Naive thymus-derived CD8-positive, alpha-beta T cell (primary cell): ENCODE measurements around the gene DGKQ. TPM values are rescaled to one million over a fixed set of nuclear protein-coding genes. Genes with fewer than 3 reads are reported as not detected.

Experiments
- ATAC-seq, 2 donors: fragments of 150-1000 bp; cut with Tn5 transposase in 1 of 2; sonication (Bioruptor Pico), chemical (Tn5 transposase) in 1 of 2; 1 replicate in 1 of 2; 2 replicates in 1 of 2; pipeline ENCODE4 v1.10.0; 2021; ENCODE audit warnings: mild to moderate bottlenecking in 2 of 2, moderate library complexity in 2 of 2
- POLR2A ChIA-PET: fragments of 350-600 bp; sonication (Branson Sonifier 250); formaldehyde crosslinking; loops from one replicate; lab custom pipeline; 2021; ENCODE audit warnings: antibody characterized with exemption; lab: Charles Lee
- DNase-seq, 10 donors: peaks; one replicate each; pipeline versions ENCODE4 v3.0.0 to v3.0.0-alpha.2; 2020 to 2022
- H3K27ac Mint-ChIP-seq, 10 donors: one replicate each; pipeline ENCODE4 v1.8.0; 2020 to 2022; ENCODE audit warnings: mild to moderate bottlenecking in 10 of 10, mixed read lengths in 10 of 10, moderate library complexity in 4 of 10, inconsistent platforms in 1 of 10
- H3K27me3 Mint-ChIP-seq, 5 donors: one replicate each; pipeline ENCODE4 v1.8.0; 2021 to 2022; ENCODE audit warnings: mixed read lengths in 5 of 5
- H3K36me3 Mint-ChIP-seq, 3 donors: one replicate each; pipeline ENCODE4 v1.8.0; 2020 to 2022; ENCODE audit warnings: mixed read lengths in 3 of 3, mild to moderate bottlenecking in 2 of 3, inconsistent platforms in 1 of 3
- H3K4me1 Mint-ChIP-seq, 4 donors: one replicate each; pipeline ENCODE4 v1.8.0; 2021 to 2022; ENCODE audit warnings: mixed read lengths in 4 of 4
- H3K4me3 Mint-ChIP-seq, 10 donors: one replicate each; pipeline ENCODE4 v1.8.0; 2020 to 2022; ENCODE audit warnings: mild to moderate bottlenecking in 10 of 10, mixed read lengths in 10 of 10, moderate library complexity in 6 of 10, inconsistent platforms in 1 of 10
- H3K9me3 Mint-ChIP-seq, 9 donors: one replicate each; pipeline ENCODE4 v1.8.0; 2020 to 2022; ENCODE audit warnings: mixed read lengths in 9 of 9, mild to moderate bottlenecking in 3 of 9, inconsistent platforms in 1 of 9, moderate library complexity in 1 of 9
- polyA plus RNA-seq, 3 donors: library from polyadenylated mRNA; unstranded; fragments of 300-500 nt; fragmentation: Illumina TruSeq; gene quantifications; one replicate each; pipeline ENCODE4 v1.2.3, GENCODE V29; 2021
- total RNA-seq, 8 experiments: library from RNA in 2 of 8; stranded (reverse) in 2 of 8; gene quantifications; one replicate each; pipeline ENCODE4 v1.2.3 and lab custom pipeline; 2021 to 2026

Gene DGKQ
- total and polyA plus RNA-seq, 5 experiments from 2014 or later: 2.2 to 39.9 (median 17.3) TPM

DNA sequence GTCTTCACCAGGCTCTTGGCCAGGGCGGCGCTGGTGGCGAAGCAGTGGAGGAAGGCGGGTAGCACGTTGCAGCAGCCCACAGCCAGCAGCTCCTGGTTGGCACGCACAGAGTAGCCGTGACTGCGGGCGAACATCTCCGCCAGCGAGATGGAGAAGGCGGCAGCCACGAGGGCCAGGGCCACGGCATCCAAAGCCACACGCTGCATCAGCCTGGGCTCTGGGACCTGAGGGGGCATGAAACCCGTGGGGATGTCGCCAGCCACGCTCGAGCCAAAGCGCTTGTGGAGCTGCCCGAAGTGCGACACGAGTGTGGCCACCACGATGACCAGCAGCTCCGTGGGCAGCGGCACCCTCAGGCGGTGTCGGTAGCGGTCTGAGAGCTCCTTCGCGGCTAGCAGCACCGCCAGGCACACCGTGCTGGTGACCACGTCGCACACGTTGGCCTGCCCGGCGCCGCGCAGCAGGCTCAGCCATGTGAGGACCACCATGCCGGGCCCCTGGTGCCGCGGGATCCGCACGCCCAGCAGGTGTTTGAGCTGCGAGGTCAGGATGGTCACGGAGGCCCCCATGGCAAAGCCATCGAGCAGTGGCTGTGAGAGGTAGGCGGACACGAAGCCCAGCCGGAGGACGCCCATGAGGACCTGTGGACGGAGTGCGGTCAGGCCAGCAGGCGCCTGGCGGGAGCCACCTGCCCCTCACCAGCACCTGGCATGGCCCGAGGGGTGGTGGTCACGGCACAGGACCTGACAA lies 16.5 kb upstream of the DGKQ start:
- H3K4me3 Mint-ChIP-seq: no peak overlapping the region
- DNase-seq (no peak), ATAC-seq (no peak)
- no peaks in the 10 kb centered on the region for H3K9me3 Mint-ChIP-seq
- H3K36me3 Mint-ChIP-seq: peaks cover 0 to 2% (median 0%) of the 10 kb centered on the region in 3 donors
- H3K4me1 Mint-ChIP-seq: peaks cover 0 to 27% (median 11%) of the 10 kb centered on the region in 4 donors
- no peaks in the 10 kb centered on the region for H3K27me3 Mint-ChIP-seq
- no peak overlapping the region for H3K27ac Mint-ChIP-seq
- POLR2A ChIA-PET: interaction anchor here (0.9 kb wide), 1 partner anchor 8 kb away, joined by 3 read pairs; no protein-coding TSS in a partner anchor

GRCh38 chr4:988726-989721 lies 15.7 kb upstream of the DGKQ start:
- no peak for ATAC-seq
- no peak for DNase-seq
- no peaks in the 10 kb centered on the region for H3K9me3 Mint-ChIP-seq
- H3K4me1 Mint-ChIP-seq: peaks cover 0 to 34% (median 16%) of the 10 kb centered on the region in 4 donors
- no peak overlapping the region for H3K27ac Mint-ChIP-seq
- H3K4me3 Mint-ChIP-seq: peak overlapping the region in 2 of 10 donors; percentile 6 to 19
- peaks cover 0 to 2% (median 0%) of the 10 kb centered on the region in 3 donors for H3K36me3 Mint-ChIP-seq
- POLR2A ChIA-PET: no interaction called here
- H3K27me3 Mint-ChIP-seq: no peaks in the 10 kb centered on the region

- Mint-ChIP-seq H3K9me3 (no peaks in the 10 kb centered on the region), H3K36me3 (peaks cover 0 to 2% (median 0%) of the 10 kb centered on the region in 3 donors), H3K4me1 (peaks cover 3 to 35% (median 18%) of the 10 kb centered on the region in 4 donors), H3K4me3 (peak overlapping the region; percentile 56 to 84 (median 76)), H3K27ac (peak overlapping the region in 4 of 10 donors; percentile 62 to 74 (median 70)), H3K27me3 (no peaks in the 10 kb centered on the region)
- ATAC-seq: no peak
- peak in 1 of 10 donors; percentile 10 for DNase-seq
- POLR2A ChIA-PET: interaction anchor here (0.6 to 2.7 kb wide), 8 partner anchors 14 to 246 kb away, joined by 3 to 16 read pairs (median 10); partner anchors contain the start of genes DGKQ, FGFRL1, GAK and TMEM175
Measured at GRCh38 chr4:987624-988513, 14.5 kb upstream of the DGKQ start.

DNA sequence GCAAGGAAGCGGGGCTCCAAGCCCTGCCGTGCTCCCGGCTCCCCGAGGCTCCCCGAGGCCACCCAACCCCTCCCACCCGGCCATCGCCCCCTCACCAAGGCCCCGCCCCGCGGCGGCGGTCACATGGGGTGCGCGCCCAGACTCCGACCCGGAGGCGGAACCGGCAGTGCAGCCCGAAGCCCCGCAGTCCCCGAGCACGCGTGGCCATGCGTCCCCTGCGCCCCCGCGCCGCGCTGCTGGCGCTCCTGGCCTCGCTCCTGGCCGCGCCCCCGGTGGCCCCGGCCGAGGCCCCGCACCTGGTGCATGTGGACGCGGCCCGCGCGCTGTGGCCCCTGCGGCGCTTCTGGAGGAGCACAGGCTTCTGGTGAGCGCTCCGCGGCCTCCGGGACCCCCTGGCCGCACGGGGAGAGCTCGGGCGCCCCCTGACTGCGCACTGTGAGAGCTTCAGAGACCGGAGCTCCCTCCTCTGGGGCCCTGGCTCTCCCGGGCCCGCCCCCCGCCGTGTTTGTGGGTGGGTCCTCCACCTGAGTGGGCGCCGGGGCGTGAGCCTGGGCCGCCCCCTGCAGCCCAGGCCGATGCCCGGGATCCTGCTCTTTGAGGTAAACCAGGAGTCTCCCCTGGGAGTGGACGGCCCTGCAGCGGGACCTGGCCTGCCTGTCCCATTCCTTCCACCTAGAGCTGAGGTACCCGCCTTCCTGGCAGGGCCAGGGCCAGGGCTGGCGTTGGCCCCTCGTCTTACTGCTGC lies 13.7 kb upstream of the DGKQ start, which contains the start of gene IDUA:
Gene IDUA (plus strand): TSS at position 166 of the 745 bp plus-strand sequence. CDS start 41 bp downstream, at position 207.
- Mint-ChIP-seq H3K4me1 (peaks cover 5 to 35% (median 20%) of the 10 kb centered on the region in 4 donors), H3K27ac (peak within 1 kb of the TSS; percentile 63 to 95 (median 92)), H3K27me3 (no peaks in the 10 kb centered on the region), H3K9me3 (no peaks in the 10 kb centered on the region), H3K4me3 (peak within 1 kb of the TSS; percentile 83 to 94 (median 90)), H3K36me3 (peaks cover 0 to 2% (median 0%) of the 10 kb centered on the region in 3 donors)
- ATAC-seq (peak; percentile 85 to 89), DNase-seq (peak; percentile 82 to 93 (median 89))
- POLR2A ChIA-PET: interaction anchor here (0.6 to 2.7 kb wide), 9 partner anchors 14 to 727 kb away, joined by 3 to 16 read pairs (median 9); partner anchors contain the start of genes DGKQ, FGFRL1, GAK and TMEM175

GRCh38 chr4:986428-986878 lies 13.1 kb upstream of the DGKQ start:
- H3K27ac Mint-ChIP-seq: peak overlapping the region; percentile 63 to 95 (median 92)
- H3K9me3 Mint-ChIP-seq: no peaks in the 10 kb centered on the region
- H3K36me3 Mint-ChIP-seq: peaks cover 0 to 2% (median 0%) of the 10 kb centered on the region in 3 donors
- POLR2A ChIA-PET: interaction anchor here (0.6 to 2.7 kb wide), 9 partner anchors 13 to 727 kb away, joined by 3 to 16 read pairs (median 9); partner anchors contain the start of genes DGKQ, FGFRL1, GAK and TMEM175
- peak overlapping the region; percentile 83 to 94 (median 90) for H3K4me3 Mint-ChIP-seq
- H3K4me1 Mint-ChIP-seq: peaks cover 5 to 35% (median 20%) of the 10 kb centered on the region in 4 donors
- ATAC-seq (peak; percentile 16 to 28), DNase-seq (no peak)
- no peaks in the 10 kb centered on the region for H3K27me3 Mint-ChIP-seq

DNA sequence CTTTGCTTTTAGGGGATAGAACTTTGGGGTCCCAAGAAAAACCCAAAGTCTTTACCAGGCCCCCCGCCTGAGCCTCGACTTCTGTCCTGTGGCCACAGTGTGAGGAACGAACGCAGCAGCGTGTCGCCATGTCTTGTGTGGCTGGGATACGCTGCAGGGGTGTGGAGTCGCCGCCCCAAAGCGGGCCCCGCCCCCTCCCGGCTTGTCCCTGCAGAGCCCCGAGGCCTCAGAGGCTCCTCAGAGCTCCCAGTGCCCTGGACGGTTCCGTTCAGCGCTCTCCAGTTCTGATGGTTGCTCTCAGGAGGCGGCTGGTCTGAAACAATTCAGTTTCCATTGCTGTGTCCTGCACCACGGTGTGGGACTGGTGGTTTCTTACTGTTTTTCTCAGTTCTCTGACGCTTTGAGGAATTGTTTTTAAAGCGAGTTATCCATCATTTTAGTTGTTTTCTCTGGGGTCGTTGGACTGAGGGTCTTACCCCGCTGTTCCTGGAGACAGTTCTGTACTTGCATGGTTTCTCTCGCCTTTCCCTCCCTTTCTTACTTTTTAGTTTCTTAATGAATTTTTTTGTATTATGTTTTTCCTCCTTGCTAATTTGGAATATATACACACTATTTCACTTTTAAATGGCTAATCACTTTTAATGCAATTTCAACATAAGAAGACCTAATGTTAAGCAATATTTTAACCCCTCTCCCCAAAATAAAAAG lies 11.9 kb upstream of the DGKQ start:
- H3K27me3 Mint-ChIP-seq: no peaks in the 10 kb centered on the region
- no peaks in the 10 kb centered on the region for H3K9me3 Mint-ChIP-seq
- H3K4me1 Mint-ChIP-seq: peaks cover 5 to 37% (median 20%) of the 10 kb centered on the region in 4 donors
- H3K27ac Mint-ChIP-seq: peak overlapping the region in 9 of 10 donors; percentile 79 to 92 (median 87)
- POLR2A ChIA-PET: interaction anchor here (1.6 to 2.7 kb wide), 2 partner anchors 15 to 53 kb away, joined by 4 to 14 read pairs; partner anchors contain the start of genes GAK and TMEM175
- peak; percentile 35 to 61 for ATAC-seq
- DNase-seq: peak; percentile 54 to 84 (median 62)
- H3K4me3 Mint-ChIP-seq: peak overlapping the region; percentile 78 to 92 (median 90)
- peaks cover 0 to 5% (median 0%) of the 10 kb centered on the region in 3 donors for H3K36me3 Mint-ChIP-seq

- Mint-ChIP-seq H3K36me3 (peaks cover 0 to 3% (median 0%) of the 10 kb centered on the region in 3 donors), H3K9me3 (no peaks in the 10 kb centered on the region), H3K4me3 (peak overlapping the region; percentile 63 to 92 (median 88)), H3K27me3 (no peaks in the 10 kb centered on the region), H3K27ac (peak overlapping the region in 9 of 10 donors; percentile 79 to 92 (median 87)), H3K4me1 (peaks cover 8 to 37% (median 20%) of the 10 kb centered on the region in 4 donors)
- no peak for DNase-seq
- POLR2A ChIA-PET: interaction anchor here (1.6 kb wide), 1 partner anchor 52 kb away, joined by 4 read pairs; the partner anchor contains the start of genes GAK and TMEM175
- ATAC-seq: no peak
Measured at GRCh38 chr4:984336-985054, 11.1 kb upstream of the DGKQ start.

- H3K4me1 Mint-ChIP-seq: peaks cover 8 to 28% (median 17%) of the 10 kb centered on the region in 4 donors
- peaks cover 0 to 3% (median 0%) of the 10 kb centered on the region in 3 donors for H3K36me3 Mint-ChIP-seq
- H3K27me3 Mint-ChIP-seq: no peaks in the 10 kb centered on the region
- no peaks in the 10 kb centered on the region for H3K9me3 Mint-ChIP-seq
- no peak overlapping the region for H3K4me3 Mint-ChIP-seq
- ATAC-seq: no peak
- no peak for DNase-seq
- H3K27ac Mint-ChIP-seq: no peak overlapping the region
- POLR2A ChIA-PET: no interaction called here
Measured at GRCh38 chr4:982814-983213, 9.4 kb upstream of the DGKQ start.

DNA sequence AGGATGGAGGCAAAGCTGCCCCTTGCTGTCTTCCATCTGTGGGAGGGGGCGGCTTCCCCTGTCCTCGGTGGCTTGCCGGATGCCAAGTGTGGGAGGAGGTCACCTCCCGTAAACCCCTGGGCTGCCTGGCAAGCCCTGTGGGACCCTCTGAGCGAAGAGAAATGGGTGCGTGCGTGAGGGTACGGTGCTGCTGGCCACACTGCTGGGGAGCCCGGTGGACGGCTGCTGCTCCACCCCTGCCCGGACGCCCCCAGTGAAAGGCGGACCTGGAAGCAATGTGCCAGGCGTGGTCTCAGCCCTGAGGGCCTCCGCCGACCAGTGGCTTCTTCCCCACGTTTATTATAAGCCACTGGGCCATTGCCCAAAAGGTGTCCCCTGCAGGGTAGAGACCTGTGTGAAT lies 8.9 kb upstream of the DGKQ start:
- Mint-ChIP-seq H3K4me1 (peaks cover 8 to 26% (median 16%) of the 10 kb centered on the region in 4 donors), H3K27ac (no peak overlapping the region), H3K36me3 (peaks cover 0 to 3% (median 0%) of the 10 kb centered on the region in 3 donors), H3K9me3 (no peaks in the 10 kb centered on the region), H3K4me3 (no peak overlapping the region), H3K27me3 (no peaks in the 10 kb centered on the region)
- POLR2A ChIA-PET: interaction anchor here (0.7 kb wide), 1 partner anchor 1817 kb away, joined by 3 read pairs; no protein-coding TSS in a partner anchor
- DNase-seq (no peak), ATAC-seq (no peak)
